Measurements from ENCODE around the gene RASSF5. TPM values are rescaled to one million over a fixed set of nuclear protein-coding genes. Genes with fewer than 3 reads are reported as not detected.

The RASSF5 gene
- total RNA-seq, 2 donors from 2014 or later = 0.20 to 0.26 TPM

DNA sequence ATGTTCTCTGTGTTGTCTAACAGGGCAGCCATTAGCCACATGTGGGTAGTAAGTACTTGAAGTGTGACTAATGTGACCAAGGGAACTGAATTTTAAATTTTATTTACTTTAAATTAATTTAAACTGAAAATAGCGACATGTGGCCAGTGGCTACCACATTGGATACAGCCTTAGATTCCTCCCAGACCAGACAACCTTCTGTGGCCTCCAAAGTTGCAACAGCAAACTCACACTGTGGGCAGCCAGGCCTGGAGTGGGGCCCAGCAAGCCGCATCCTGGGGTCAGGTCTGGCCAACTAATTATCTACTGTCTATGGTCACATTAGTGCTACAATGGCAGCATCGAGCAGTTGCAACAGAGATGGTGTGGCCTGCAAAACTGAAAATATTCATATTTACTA is 93.2 kb downstream of the RASSF5 start:
- H3K27ac ChIP-seq (ENCODE audit: low read depth, low read length) = no peak overlapping the region
- TF ChIP-seq, protein P1, sequence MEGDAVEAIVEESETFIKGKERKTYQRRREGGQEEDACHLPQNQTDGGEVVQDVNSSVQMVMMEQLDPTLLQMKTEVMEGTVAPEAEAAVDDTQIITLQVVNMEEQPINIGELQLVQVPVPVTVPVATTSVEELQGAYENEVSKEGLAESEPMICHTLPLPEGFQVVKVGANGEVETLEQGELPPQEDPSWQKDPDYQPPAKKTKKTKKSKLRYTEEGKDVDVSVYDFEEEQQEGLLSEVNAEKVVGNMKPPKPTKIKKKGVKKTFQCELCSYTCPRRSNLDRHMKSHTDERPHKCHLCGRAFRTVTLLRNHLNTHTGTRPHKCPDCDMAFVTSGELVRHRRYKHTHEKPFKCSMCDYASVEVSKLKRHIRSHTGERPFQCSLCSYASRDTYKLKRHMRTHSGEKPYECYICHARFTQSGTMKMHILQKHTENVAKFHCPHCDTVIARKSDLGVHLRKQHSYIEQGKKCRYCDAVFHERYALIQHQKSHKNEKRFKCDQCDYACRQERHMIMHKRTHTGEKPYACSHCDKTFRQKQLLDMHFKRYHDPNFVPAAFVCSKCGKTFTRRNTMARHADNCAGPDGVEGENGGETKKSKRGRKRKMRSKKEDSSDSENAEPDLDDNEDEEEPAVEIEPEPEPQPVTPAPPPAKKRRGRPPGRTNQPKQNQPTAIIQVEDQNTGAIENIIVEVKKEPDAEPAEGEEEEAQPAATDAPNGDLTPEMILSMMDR (conservative IDR thresholded peaks at IDR 0.05) = no peak
- Mint-ChIP-seq H3K4me1 (peaks cover 4% of the 10 kb centered on the region), H3K27ac (no peak overlapping the region), H3K36me3 (ENCODE audit: low read depth) (peaks cover 52% of the 10 kb centered on the region), H3K4me3 (no peak overlapping the region), H3K9me3 (no peaks in the 10 kb centered on the region), H3K27me3 (ENCODE audit: insufficient read depth) (no peaks in the 10 kb centered on the region)
- no peaks in the 10 kb centered on the region for H3K27me3 ChIP-seq (ENCODE audit: control insufficient read depth, insufficient read depth, low read length, poor library complexity, severe bottlenecking)
- DNase-seq = no peak
- WGBS, 2 experiments (ENCODE audit: insufficient coverage in 1 of 2, insufficient read length in 1 of 2) = 91 to 100% methylated on average over 3 of the region's 3 CpGs
- H3K9me3 ChIP-seq (ENCODE audit: control insufficient read depth, low read length) = no peaks in the 10 kb centered on the region
- peaks cover 72% of the 10 kb centered on the region for H3K36me3 ChIP-seq (ENCODE audit: control insufficient read depth, insufficient read depth, low read length)
- no peaks in the 10 kb centered on the region for H3K4me1 ChIP-seq (ENCODE audit: control insufficient read depth, insufficient read depth, low read length)
- H3K4me3 ChIP-seq (ENCODE audit: low read length) = no peak overlapping the region
- no peak overlapping the region for H3K9ac ChIP-seq (ENCODE audit: extremely low read depth, low read length, poor library complexity, severe bottlenecking)

DNA sequence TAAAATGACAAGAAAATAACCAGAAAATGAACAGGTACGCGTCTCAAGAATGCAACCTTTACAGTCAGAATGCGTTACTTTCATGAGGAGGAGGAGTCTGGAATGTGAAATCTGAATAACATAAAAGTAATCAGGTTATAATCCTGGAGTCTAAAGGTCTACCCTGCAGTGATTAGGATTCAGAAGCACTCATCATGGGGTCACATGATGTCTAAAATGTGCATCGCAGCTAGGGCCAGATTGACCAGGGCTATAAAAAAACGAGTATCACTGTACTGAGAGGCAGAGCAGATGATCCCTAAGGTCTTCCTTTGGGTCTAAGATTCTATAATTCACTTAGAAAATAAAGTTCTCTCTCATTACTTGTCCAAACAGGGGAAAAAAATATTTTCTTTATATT is 97.5 kb downstream of the RASSF5 start:
- H3K9me3 Mint-ChIP-seq = no peaks in the 10 kb centered on the region
- no peaks in the 10 kb centered on the region for H3K4me1 ChIP-seq (ENCODE audit: control insufficient read depth, insufficient read depth, low read length)
- H3K27ac ChIP-seq (ENCODE audit: low read depth, low read length) = no peak overlapping the region
- DNase-seq = no peak
- H3K9me3 ChIP-seq (ENCODE audit: control insufficient read depth, low read length) = no peaks in the 10 kb centered on the region
- H3K4me3 Mint-ChIP-seq = no peak overlapping the region
- TF ChIP-seq, protein P1 (conservative IDR thresholded peaks at IDR 0.05) = no peak
- no peaks in the 10 kb centered on the region for H3K27me3 ChIP-seq (ENCODE audit: control insufficient read depth, insufficient read depth, low read length, poor library complexity, severe bottlenecking)
- H3K4me1 Mint-ChIP-seq = peaks cover 4% of the 10 kb centered on the region
- WGBS, 2 experiments (ENCODE audit: insufficient coverage in 1 of 2, insufficient read length in 1 of 2) = 92 to 98% methylated on average over 5 of the region's 5 CpGs
- H3K27ac Mint-ChIP-seq = no peak overlapping the region
- no peaks in the 10 kb centered on the region for H3K27me3 Mint-ChIP-seq (ENCODE audit: insufficient read depth)
- H3K36me3 ChIP-seq (ENCODE audit: control insufficient read depth, insufficient read depth, low read length) = peaks cover 59% of the 10 kb centered on the region
- H3K36me3 Mint-ChIP-seq (ENCODE audit: low read depth) = peaks cover 29% of the 10 kb centered on the region
- H3K9ac ChIP-seq (ENCODE audit: extremely low read depth, low read length, poor library complexity, severe bottlenecking) = no peak overlapping the region
- H3K4me3 ChIP-seq (ENCODE audit: low read length) = no peak overlapping the region

DNA sequence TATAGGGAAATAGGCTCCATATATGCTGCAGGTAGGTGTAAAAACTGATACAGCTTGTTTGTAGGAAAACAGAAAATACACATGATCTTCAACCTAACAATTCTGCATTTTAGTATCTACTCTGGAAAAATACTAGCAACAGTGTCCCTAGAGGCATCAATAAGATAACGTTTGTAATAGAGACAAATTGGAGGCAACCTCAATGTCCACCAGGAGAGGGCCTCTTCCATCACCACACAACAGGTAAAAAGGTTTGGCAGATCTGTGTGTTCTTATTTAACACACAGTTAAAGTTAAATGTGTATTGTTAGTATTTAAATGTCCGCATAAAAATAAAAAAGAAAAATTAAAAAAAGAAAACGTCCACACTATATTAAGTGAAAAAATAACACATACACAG is 99.5 kb downstream of the RASSF5 start:
- Mint-ChIP-seq H3K27me3 (ENCODE audit: insufficient read depth) (no peaks in the 10 kb centered on the region), H3K36me3 (ENCODE audit: low read depth) (peaks cover 30% of the 10 kb centered on the region), H3K4me1 (peaks cover 12% of the 10 kb centered on the region), H3K27ac (no peak overlapping the region), H3K9me3 (no peaks in the 10 kb centered on the region), H3K4me3 (no peak overlapping the region)
- Histone ChIP-seq H3K4me3 (ENCODE audit: low read length) (no peak overlapping the region), H3K36me3 (ENCODE audit: control insufficient read depth, insufficient read depth, low read length) (peaks cover 47% of the 10 kb centered on the region), H3K4me1 (ENCODE audit: control insufficient read depth, insufficient read depth, low read length) (peaks cover 4% of the 10 kb centered on the region), H3K27ac (ENCODE audit: low read depth, low read length) (no peak overlapping the region), H3K27me3 (ENCODE audit: control insufficient read depth, insufficient read depth, low read length, poor library complexity, severe bottlenecking) (no peaks in the 10 kb centered on the region), H3K9ac (ENCODE audit: extremely low read depth, low read length, poor library complexity, severe bottlenecking) (no peak overlapping the region), H3K9me3 (ENCODE audit: control insufficient read depth, low read length) (no peaks in the 10 kb centered on the region)
- DNase-seq = peak; percentile 56
- TF ChIP-seq, protein P1 (conservative IDR thresholded peaks at IDR 0.05) = peak; percentile 83
- WGBS, 2 experiments (ENCODE audit: insufficient coverage in 1 of 2, insufficient read length in 1 of 2) = 39% methylated on average over 1 of the region's 3 CpGs; no CpG with 5 or more reads in 1 of the 2 experiments
